ENCODE measurements around the gene PGAP3.

PGAP3 gene

GRCh38 chr17:39636927-39637736 is 50.7 kb downstream of the PGAP3 start, which contains the start of gene STARD3:
TSS of gene STARD3 (plus strand) at chr17:39637144. CDS start at chr17:39653532, 16,388 bp downstream.
- Histone ChIP-seq H3K4me1 (no peaks in the 10 kb centered on the region), H3K9me3 (no peaks in the 10 kb centered on the region), H3K27me3 (no peaks in the 10 kb centered on the region), H3K4me3 (ENCODE audit: low read depth, low read length) (peak within 1 kb of the TSS; percentile 96), H3K36me3 (no peaks in the 10 kb centered on the region)
- no peak for TF ChIP-seq CTCF (IDR thresholded peaks at IDR 0.05; ENCODE audit: low read depth, low read length)
- peak; percentile 94 for DNase-seq

- peak overlapping the region; percentile 96 for H3K4me3 ChIP-seq (ENCODE audit: low read depth, low read length)
- H3K4me1 ChIP-seq: no peaks in the 10 kb centered on the region
Observed at GRCh38 chr17:39636587-39636926, 51.3 kb downstream of the PGAP3 start.

GRCh38 chr17:39635614-39636176 is 52.2 kb downstream of the PGAP3 start:
- Histone ChIP-seq H3K27me3 (no peaks in the 10 kb centered on the region), H3K4me3 (ENCODE audit: low read depth, low read length) (no peak overlapping the region), H3K36me3 (no peaks in the 10 kb centered on the region), H3K9me3 (no peaks in the 10 kb centered on the region), H3K4me1 (no peaks in the 10 kb centered on the region)
- no peak for TF ChIP-seq CTCF (IDR thresholded peaks at IDR 0.05; ENCODE audit: low read depth, low read length)
- DNase-seq: no peak

More at GRCh38 chr17:39636587-39636926, 51.3 kb downstream of the PGAP3 start:
- H3K9me3 ChIP-seq: no peaks in the 10 kb centered on the region
- no peak for TF ChIP-seq CTCF (IDR thresholded peaks at IDR 0.05; ENCODE audit: low read depth, low read length)
- H3K36me3 ChIP-seq: no peaks in the 10 kb centered on the region
- no peak for DNase-seq
- no peaks in the 10 kb centered on the region for H3K27me3 ChIP-seq

- H3K9me3 ChIP-seq: no peaks in the 10 kb centered on the region
- no peak for DNase-seq
- H3K27me3 ChIP-seq: peaks cover 8% of the 10 kb centered on the region; the same call in 1 of the 2 replicates
- H3K4me3 ChIP-seq (ENCODE audit: low read depth, low read length): no peak overlapping the region
- no peaks in the 10 kb centered on the region for H3K4me1 ChIP-seq
- H3K36me3 ChIP-seq: no peaks in the 10 kb centered on the region
- peak; percentile 85 for TF ChIP-seq CTCF (IDR thresholded peaks at IDR 0.05; ENCODE audit: low read depth, low read length)
Observed at GRCh38 chr17:39634384-39634871, 53.4 kb downstream of the PGAP3 start.

- no peaks in the 10 kb centered on the region for H3K9me3 ChIP-seq
- no peaks in the 10 kb centered on the region for H3K4me1 ChIP-seq
- peaks cover 10% of the 10 kb centered on the region; the same call in 1 of the 2 replicates for H3K27me3 ChIP-seq
- H3K4me3 ChIP-seq (ENCODE audit: low read depth, low read length): no peak overlapping the region
- TF ChIP-seq CTCF (IDR thresholded peaks at IDR 0.05; ENCODE audit: low read depth, low read length): no peak
- no peak for DNase-seq
- H3K36me3 ChIP-seq: no peaks in the 10 kb centered on the region
Observed at GRCh38 chr17:39633570-39634183, 54.2 kb downstream of the PGAP3 start.
